ENCODE measurements around the gene EIF2B1. TPM values are rescaled to one million over a fixed set of nuclear protein-coding genes. Genes with fewer than 3 reads are reported as not detected.
"Not testable (repeated sequence)": the region's sequence is repeated elsewhere in the genome, so short reads cannot be mapped to it uniquely, and the experiment has no call there.

The EIF2B1 gene
- total RNA-seq, 1 donor from 2014 or later = 80.0 TPM

GRCh38 chr12:123617144-123617543 is 16.3 kb downstream of the EIF2B1 start:
- peaks cover 1% of the 10 kb centered on the region for H3K36me3 ChIP-seq (ENCODE audit: control insufficient read depth, insufficient read depth, low read length)
- no peak overlapping the region for H3K4me3 ChIP-seq (ENCODE audit: low read depth, low read length)
- no peaks in the 10 kb centered on the region for H3K27me3 ChIP-seq (ENCODE audit: control insufficient read depth, insufficient read depth, low read length)
- no peak for TF ChIP-seq CTCF (IDR thresholded peaks at IDR 0.05; ENCODE audit: insufficient read depth, low read length, poor library complexity, severe bottlenecking)
- no peak for DNase-seq (ENCODE audit: low read depth)

- Histone ChIP-seq H3K36me3 (ENCODE audit: control insufficient read depth, insufficient read depth, low read length) (peaks cover 4% of the 10 kb centered on the region), H3K4me3 (ENCODE audit: low read depth, low read length) (no peak overlapping the region), H3K27me3 (ENCODE audit: control insufficient read depth, insufficient read depth, low read length) (no peaks in the 10 kb centered on the region)
- TF ChIP-seq CTCF (IDR thresholded peaks at IDR 0.05; ENCODE audit: insufficient read depth, low read length, poor library complexity, severe bottlenecking) = no peak
- no peak for DNase-seq (ENCODE audit: low read depth)
These were observed 19.0 kb downstream of the EIF2B1 start for GRCh38 chr12:123614531-123614930.

GRCh38 chr12:123614110-123614509 is 19.4 kb downstream of the EIF2B1 start:
- H3K27me3 ChIP-seq (ENCODE audit: control insufficient read depth, insufficient read depth, low read length) = no peaks in the 10 kb centered on the region
- DNase-seq (ENCODE audit: low read depth) = no peak
- peaks cover 4% of the 10 kb centered on the region for H3K36me3 ChIP-seq (ENCODE audit: control insufficient read depth, insufficient read depth, low read length)
- no peak for TF ChIP-seq CTCF (IDR thresholded peaks at IDR 0.05; ENCODE audit: insufficient read depth, low read length, poor library complexity, severe bottlenecking)
- H3K4me3 ChIP-seq (ENCODE audit: low read depth, low read length) = no peak overlapping the region

GRCh38 chr12:123608182-123608581 is 25.3 kb downstream of the EIF2B1 start:
- H3K36me3 ChIP-seq (ENCODE audit: control insufficient read depth, insufficient read depth, low read length) = peaks cover 5% of the 10 kb centered on the region

GRCh38 chr12:123607756-123608155 is 25.7 kb downstream of the EIF2B1 start:
- TF ChIP-seq CTCF (IDR thresholded peaks at IDR 0.05; ENCODE audit: insufficient read depth, low read length, poor library complexity, severe bottlenecking) = no peak
- Histone ChIP-seq H3K4me3 (ENCODE audit: low read depth, low read length) (no peak overlapping the region), H3K36me3 (ENCODE audit: control insufficient read depth, insufficient read depth, low read length) (peaks cover 5% of the 10 kb centered on the region), H3K27me3 (ENCODE audit: control insufficient read depth, insufficient read depth, low read length) (no peaks in the 10 kb centered on the region)
- no peak for DNase-seq (ENCODE audit: low read depth)

More at GRCh38 chr12:123608182-123608581, 25.3 kb downstream of the EIF2B1 start:
- no peak for TF ChIP-seq CTCF (IDR thresholded peaks at IDR 0.05; ENCODE audit: insufficient read depth, low read length, poor library complexity, severe bottlenecking)
- H3K27me3 ChIP-seq (ENCODE audit: control insufficient read depth, insufficient read depth, low read length) = no peaks in the 10 kb centered on the region
- no peak overlapping the region for H3K4me3 ChIP-seq (ENCODE audit: low read depth, low read length)
- no peak for DNase-seq (ENCODE audit: low read depth)

GRCh38 chr12:123603495-123603894 is 30.0 kb downstream of the EIF2B1 start:
- not testable (repeated sequence) for H3K4me3 ChIP-seq (ENCODE audit: low read depth, low read length); DNase-seq (ENCODE audit: low read depth); H3K27me3 ChIP-seq (ENCODE audit: control insufficient read depth, insufficient read depth, low read length); H3K36me3 ChIP-seq (ENCODE audit: control insufficient read depth, insufficient read depth, low read length)
